Fibroblast of the conjunctiva (primary cell): ENCODE data around the gene PRDX5.

ENCODE experiments used
- DNase-seq: peaks from one replicate; pipeline ENCODE4 v3.0.0-alpha.2; 2010; ENCODE audit warnings: low read depth

Gene PRDX5

GRCh38 chr11:64317961-64318765, at the start of gene PRDX5:
TSS of gene PRDX5 (plus strand) at chr11:64318121. CDS start at chr11:64318216, 95 bp downstream.
- DNase-seq: peak; percentile 95

- no peak for DNase-seq
Measured at GRCh38 chr11:64268893-64269539, 48.9 kb upstream of the PRDX5 start.

GRCh38 chr11:64269540-64270220, 48.2 kb upstream of the PRDX5 start:
- peak; percentile 100 for DNase-seq

GRCh38 chr11:64275031-64275800, 42.7 kb upstream of the PRDX5 start:
- DNase-seq: no peak

- no peak for DNase-seq
Measured at GRCh38 chr11:64275841-64276240, 42.1 kb upstream of the PRDX5 start.

GRCh38 chr11:64276653-64277431, 41.1 kb upstream of the PRDX5 start:
- no peak for DNase-seq

GRCh38 chr11:64278576-64279190, 39.2 kb upstream of the PRDX5 start:
- DNase-seq: no peak

- no peak for DNase-seq
Measured at GRCh38 chr11:64281957-64282770, 35.8 kb upstream of the PRDX5 start.

- DNase-seq: no peak
Measured at GRCh38 chr11:64283092-64283491, 34.8 kb upstream of the PRDX5 start.

GRCh38 chr11:64284048-64284961, 33.6 kb upstream of the PRDX5 start, which contains the start of gene BAD:
TSS of gene BAD (minus strand) at chr11:64284665. CDS start at chr11:64284368, 297 bp downstream.
- DNase-seq: peak; percentile 81

GRCh38 chr11:64284962-64285884, 32.7 kb upstream of the PRDX5 start, which contains the start of gene GPR137:
TSS of gene GPR137 (plus strand) at chr11:64285848. CDS start at chr11:64286525, 677 bp downstream.
- no peak for DNase-seq

- DNase-seq: no peak
Measured at GRCh38 chr11:64285885-64286800, 31.8 kb upstream of the PRDX5 start.

GRCh38 chr11:64286801-64287159, 31.1 kb upstream of the PRDX5 start:
- DNase-seq: no peak

GRCh38 chr11:64287676-64288352, 30.1 kb upstream of the PRDX5 start:
- DNase-seq: no peak

GRCh38 chr11:64288353-64288750, 29.6 kb upstream of the PRDX5 start:
- no peak for DNase-seq

- DNase-seq: no peak
Measured at GRCh38 chr11:64289002-64289564, 28.8 kb upstream of the PRDX5 start.
